PC-3 (cell line): ENCODE data around the gene TEP1. TPM values are rescaled to one million over a fixed set of nuclear protein-coding genes. Genes with fewer than 3 reads are reported as not detected.

ENCODE experiments used
- ATAC-seq: fragments of 200-7000 bp; cut with Tn5 transposase; 2 replicates; pipeline ENCODE4 v1.9.1; 2020; ENCODE audit warnings: mild to moderate bottlenecking, moderate library complexity
- BruUV-seq: library from RNA; stranded (reverse); fragments of 400-500 nt; replicated peaks from 2 replicates; lab custom pipeline; 2021; lab: Mats Ljungman, UMichigan
- CTCF ChIA-PET: fragments of 300-600 bp; sonication (Branson Sonifier 250); formaldehyde crosslinking; loops from one replicate; lab custom pipeline; 2022; ENCODE audit warnings: antibody characterized with exemption; lab: Charles Lee
- POLR2A ChIA-PET: fragments of 300-600 bp; sonication (Branson Sonifier 250); formaldehyde crosslinking; loops from one replicate; lab custom pipeline; 2022; ENCODE audit warnings: antibody characterized with exemption; ENCODE audit not compliant: unreplicated experiment; lab: Charles Lee
- DNase-seq: peaks from one replicate; pipeline ENCODE4 v3.0.0-alpha.2; 2015
- H2AFZ ChIP-seq: fragments of 300-600 bp; sonication (generic); 2 replicates; pipeline ENCODE4 v1.6.0; 2016; ENCODE audit warnings: antibody characterized with exemption, low read length
- H3F3A ChIP-seq: fragments of 300-600 bp; sonication (generic); one replicate; pipeline ENCODE4 v1.6.0; 2017; ENCODE audit warnings: antibody characterized with exemption, low read length, control low read depth, mild to moderate bottlenecking; ENCODE audit not compliant: unreplicated experiment
- H3K27ac ChIP-seq: fragments of 300-600 bp; sonication (generic); 2 replicates; pipeline ENCODE4 v1.5.1; 2016; ENCODE audit warnings: mild to moderate bottlenecking, low read length
- H3K27me3 ChIP-seq: fragments of 300-600 bp; sonication (generic); 2 replicates; pipeline ENCODE4 v1.6.1; 2016; ENCODE audit warnings: low read length, mixed read lengths
- H3K36me3 ChIP-seq: fragments of 300-600 bp; sonication (generic); 2 replicates; pipeline ENCODE4 v1.6.1; 2016; ENCODE audit warnings: low read depth, mixed run types, low read length, mixed read lengths
- H3K4me1 ChIP-seq: fragments of 300-600 bp; sonication (generic); 2 replicates; pipeline ENCODE4 v1.5.1; 2016; ENCODE audit warnings: low read length; ENCODE audit not compliant: insufficient read depth
- H3K4me2 ChIP-seq: fragments of 300-600 bp; sonication (generic); 2 replicates; pipeline ENCODE4 v1.6.0; 2016; ENCODE audit warnings: low read length
- H3K4me3 ChIP-seq: fragments of 300-600 bp; sonication (generic); 2 replicates; pipeline ENCODE4 v1.5.1; 2016; ENCODE audit warnings: mild to moderate bottlenecking, low read length, mixed read lengths
- H3K79me2 ChIP-seq: fragments of 300-600 bp; sonication (generic); 2 replicates; pipeline ENCODE4 v1.6.1; 2017; ENCODE audit warnings: low read length, mixed read lengths
- H3K9ac ChIP-seq: fragments of 300-600 bp; sonication (generic); 2 replicates; pipeline ENCODE4 v1.6.0; 2016; ENCODE audit warnings: mild to moderate bottlenecking, low read length
- H3K9me2 ChIP-seq: fragments of 300-600 bp; sonication (generic); replicated peaks from 2 replicates; pipeline ENCODE4 v1.6.1; 2016; ENCODE audit warnings: mixed run types, low read length, mixed read lengths
- H3K9me3 ChIP-seq: fragments of 300-600 bp; sonication (generic); 2 replicates; pipeline ENCODE4 v1.6.1; 2016; ENCODE audit warnings: low read length, mixed read lengths
- H4K20me1 ChIP-seq: fragments of 300-600 bp; sonication (generic); 2 replicates; pipeline ENCODE4 v1.6.1; 2016; ENCODE audit warnings: low read length, mixed read lengths
- CTCF ChIP-seq: fragments of 300-600 bp; sonication (generic); conservative IDR thresholded peaks from 2 replicates; pipeline ENCODE4 v1.5.1; 2017; ENCODE audit warnings: antibody characterized with exemption, low read depth, mild to moderate bottlenecking, low read length
- EZH2 ChIP-seq: fragments of 300-600 bp; sonication (generic); IDR thresholded peaks from one replicate; pipeline ENCODE4 v1.6.1; 2017; ENCODE audit warnings: antibody characterized with exemption, mild to moderate bottlenecking, low read length; ENCODE audit not compliant: unreplicated experiment
- EZH2phosphoT487 ChIP-seq: fragments of 300-600 bp; sonication (generic); IDR thresholded peaks from 2 replicates; pipeline ENCODE4 v1.6.1; 2018; ENCODE audit warnings: mild to moderate bottlenecking, antibody characterized with exemption, low read length, borderline replicate concordance
- intact Hi-C: fragments of 100-400 bp; cut with micrococcal nuclease; formaldehyde crosslinking; loops from 2 replicates; pipeline ENCODE4 v1.9.0; 2023
- total RNA-seq: library from RNA; depleted of rRNA; stranded (reverse); fragments of >200 nt; gene quantifications from 2 replicates; pipeline ENCODE4 v1.2.3, GENCODE V29; 2014

The TEP1 gene
- total RNA-seq, 1 experiment from 2014 or later: 8.9 TPM

- TF ChIP-seq EZH2phosphoT487 (no peak), CTCF (no peak), EZH2 (no peak)
- no peaks in the 10 kb centered on the region for H3K9me3 ChIP-seq
- H4K20me1 ChIP-seq: 0 out of 2 replicates have a peak, but pooled peaks cover 6% of the 10 kb centered on the region
- H3K4me1 ChIP-seq: peaks cover 21% of the 10 kb centered on the region
- DNase-seq (no peak), ATAC-seq (no peak)
- H3K36me3 ChIP-seq: peaks cover 30% of the 10 kb centered on the region
- peak overlapping the region; percentile 82 for H3K4me3 ChIP-seq
- ChIA-PET CTCF (no interaction called here), POLR2A (no interaction called here)
- no peak overlapping the region; the same call in 1 of the 2 replicates for H3K9ac ChIP-seq
- no peaks in the 10 kb centered on the region for H3K27me3 ChIP-seq
- H3K79me2 ChIP-seq: peaks cover 76% of the 10 kb centered on the region
- no peak overlapping the region for H3K27ac ChIP-seq
- peak overlapping the region; percentile 96 for H3K4me2 ChIP-seq
- intact Hi-C loops: no loop called here
- no peak overlapping the region for H2AFZ ChIP-seq
- H3F3A ChIP-seq: no peaks in the 10 kb centered on the region
- BruUV-seq: no TSS peak
- no peaks in the 10 kb centered on the region for H3K9me2 ChIP-seq
These were observed 43.7 kb upstream of the TEP1 start for GRCh38 chr14:20456971-20457370.

- TF ChIP-seq EZH2 (no peak), EZH2phosphoT487 (no peak), CTCF (no peak)
- peak; percentile 62 for ATAC-seq
- Histone ChIP-seq H3K9ac (peak overlapping the region; percentile 87), H3F3A (no peaks in the 10 kb centered on the region), H3K27me3 (no peaks in the 10 kb centered on the region), H3K79me2 (peaks cover 71% of the 10 kb centered on the region), H3K4me2 (peak overlapping the region; percentile 96), H3K9me2 (no peaks in the 10 kb centered on the region), H3K4me3 (peak overlapping the region; percentile 82), H4K20me1 (0 out of 2 replicates have a peak, but pooled peaks cover 6% of the 10 kb centered on the region), H3K36me3 (peaks cover 39% of the 10 kb centered on the region), H2AFZ (peak overlapping the region; percentile 80), H3K9me3 (no peaks in the 10 kb centered on the region), H3K27ac (peak overlapping the region; percentile 93), H3K4me1 (peaks cover 21% of the 10 kb centered on the region)
- intact Hi-C loops: loop anchor here (1.0 kb wide), 4 partner anchors 42 to 158 kb away; partner anchors contain the start of genes PARP2 and TEP1
- peak; percentile 78 for DNase-seq
- POLR2A ChIA-PET: interaction anchor here (0.6 to 1.9 kb wide), 5 partner anchors 38 to 1070 kb away, joined by 3 to 18 read pairs (median 5); partner anchors contain the start of genes PARP2 and TEP1
- TSS peak; percentile 84 for BruUV-seq
- CTCF ChIA-PET: interaction anchor here (0.5 to 1.6 kb wide), 5 partner anchors 38 to 153 kb away, joined by 3 to 11 read pairs (median 4); partner anchors contain the start of genes PARP2 and TEP1
These were observed 42.3 kb upstream of the TEP1 start for GRCh38 chr14:20455355-20456300.
